ENCODE data around the gene RNF114. TPM values are rescaled to one million over a fixed set of nuclear protein-coding genes. Genes with fewer than 3 reads are reported as not detected.

RNF114 gene
- total and polyA plus RNA-seq, 4 donors: 30.9 to 87.9 (median 40.9) TPM

GRCh38 chr20:49981218-49982071, 45.2 kb downstream of the RNF114 start:
- no peak overlapping the region for H3K4me3 ChIP-seq (ENCODE audit: low read depth in 1 of 3, low read length in 3 of 3)
- no peak for DNase-seq (ENCODE audit: low spot score)
- TF ChIP-seq RAD21 (IDR thresholded peaks at IDR 0.05): no peak
- TF ChIP-seq SP1 (IDR thresholded peaks at IDR 0.05): no peak
- no peak for TF ChIP-seq ZBTB33 (IDR thresholded peaks at IDR 0.05)
- no peak for TF ChIP-seq RXRA (IDR thresholded peaks at IDR 0.05)
- H3K9ac ChIP-seq (ENCODE audit: low read depth in 1 of 2, low read length in 2 of 2): no peak overlapping the region
- H3K27ac ChIP-seq (ENCODE audit: low read depth in 1 of 2, low read length in 2 of 2): no peak overlapping the region
- H3K36me3 ChIP-seq (ENCODE audit: control insufficient read depth in 4 of 4, insufficient read depth in 3 of 4, low read depth in 1 of 4, low read length in 3 of 4): no peaks in the 10 kb centered on the region
- peaks cover 2 to 17% (median 6%) of the 10 kb centered on the region in 4 donors for H3K4me1 ChIP-seq (ENCODE audit: control insufficient read depth in 4 of 4, insufficient read depth in 4 of 4, low read length in 3 of 4)
- 65% methylated on average over 23 of the region's 23 CpGs for WGBS
- H3K9me3 ChIP-seq (ENCODE audit: control insufficient read depth in 4 of 4, low read length in 3 of 4): no peaks in the 10 kb centered on the region
- no peaks in the 10 kb centered on the region for H3K27me3 ChIP-seq (ENCODE audit: control insufficient read depth in 4 of 4, insufficient read depth in 4 of 4, low read length in 3 of 4)

GRCh38 chr20:49982072-49982345, 45.8 kb downstream of the RNF114 start:
- Histone ChIP-seq H3K4me3 (ENCODE audit: low read depth in 1 of 3, low read length in 3 of 3) (peak overlapping the region in 2 of 3 donors; percentile 29 to 39), H3K36me3 (ENCODE audit: control insufficient read depth in 4 of 4, insufficient read depth in 3 of 4, low read depth in 1 of 4, low read length in 3 of 4) (no peaks in the 10 kb centered on the region), H3K9me3 (ENCODE audit: control insufficient read depth in 4 of 4, low read length in 3 of 4) (no peaks in the 10 kb centered on the region), H3K4me1 (ENCODE audit: control insufficient read depth in 4 of 4, insufficient read depth in 4 of 4, low read length in 3 of 4) (peaks cover 2 to 17% (median 6%) of the 10 kb centered on the region in 4 donors), H3K27me3 (ENCODE audit: control insufficient read depth in 4 of 4, insufficient read depth in 4 of 4, low read length in 3 of 4) (no peaks in the 10 kb centered on the region), H3K27ac (ENCODE audit: low read depth in 1 of 2, low read length in 2 of 2) (no peak overlapping the region), H3K9ac (ENCODE audit: low read depth in 1 of 2, low read length in 2 of 2) (peak overlapping the region in 1 of 2 donors; percentile 9)
- 18% methylated on average over 12 of the region's 12 CpGs for WGBS
- TF ChIP-seq JUND (IDR thresholded peaks at IDR 0.05) (no peak), RAD21 (IDR thresholded peaks at IDR 0.05) (peak in 1 of 2 donors; percentile 4), SP1 (IDR thresholded peaks at IDR 0.05) (peak; percentile 4), NR2F2 (IDR thresholded peaks at IDR 0.05) (peak; percentile 31)
- no peak for DNase-seq (ENCODE audit: low spot score)

- Histone ChIP-seq H3K9me3 (ENCODE audit: control insufficient read depth in 4 of 4, low read length in 3 of 4) (no peaks in the 10 kb centered on the region), H3K9ac (ENCODE audit: low read depth in 1 of 2, low read length in 2 of 2) (peak within 1 kb of the TSS; percentile 9 to 10), H3K36me3 (ENCODE audit: control insufficient read depth in 4 of 4, insufficient read depth in 3 of 4, low read depth in 1 of 4, low read length in 3 of 4) (no peaks in the 10 kb centered on the region), H3K27me3 (ENCODE audit: control insufficient read depth in 4 of 4, insufficient read depth in 4 of 4, low read length in 3 of 4) (no peaks in the 10 kb centered on the region), H3K27ac (ENCODE audit: low read depth in 1 of 2, low read length in 2 of 2) (peak within 1 kb of the TSS; percentile 67 to 76), H3K4me1 (ENCODE audit: control insufficient read depth in 4 of 4, insufficient read depth in 4 of 4, low read length in 3 of 4) (peaks cover 2 to 17% (median 6%) of the 10 kb centered on the region in 4 donors), H3K4me3 (ENCODE audit: low read depth in 1 of 3, low read length in 3 of 3) (peak within 1 kb of the TSS; percentile 20 to 53 (median 39))
- 3% methylated on average over 90 of the region's 90 CpGs for WGBS
- TF ChIP-seq EGR1 (IDR thresholded peaks at IDR 0.05; ENCODE audit: low read depth in 2 of 2) (peak in 1 of 2 donors; percentile 62), ATF3 (IDR thresholded peaks at IDR 0.05) (no peak), MAX (IDR thresholded peaks at IDR 0.05) (peak; percentile 56), TAF1 (conservative IDR thresholded peaks at IDR 0.05) (peak; percentile 97), FOXA2 (IDR thresholded peaks at IDR 0.05) (no peak), CTCF (IDR thresholded peaks at IDR 0.05; ENCODE audit: low read depth, low read length, missing input control) (peak; percentile 2), SP1 (IDR thresholded peaks at IDR 0.05) (peak; percentile 22), FOXA1 (IDR thresholded peaks at IDR 0.05) (no peak), ZBTB33 (IDR thresholded peaks at IDR 0.05) (no peak), RAD21 (IDR thresholded peaks at IDR 0.05) (peak in 1 of 2 donors; percentile 8)
- peak; percentile 86 for DNase-seq (ENCODE audit: low spot score)
These were observed 46.3 kb downstream of the RNF114 start, which contains the start of gene SNAI1 for GRCh38 chr20:49982346-49983122. Gene SNAI1, plus strand, starts transcription at chr20:49982980. Its CDS starts 80 bp downstream, at chr20:49983060.
